ENCODE results near the gene UNC13B. TPM values are rescaled to one million over a fixed set of nuclear protein-coding genes. Genes with fewer than 3 reads are reported as not detected.

Gene UNC13B
- total and polyA plus RNA-seq, 2 of the 8 experiments (the other 6 are each of a cell fraction or from before 2014, with no cell fraction given): 23.1 to 51.7 TPM

DNA sequence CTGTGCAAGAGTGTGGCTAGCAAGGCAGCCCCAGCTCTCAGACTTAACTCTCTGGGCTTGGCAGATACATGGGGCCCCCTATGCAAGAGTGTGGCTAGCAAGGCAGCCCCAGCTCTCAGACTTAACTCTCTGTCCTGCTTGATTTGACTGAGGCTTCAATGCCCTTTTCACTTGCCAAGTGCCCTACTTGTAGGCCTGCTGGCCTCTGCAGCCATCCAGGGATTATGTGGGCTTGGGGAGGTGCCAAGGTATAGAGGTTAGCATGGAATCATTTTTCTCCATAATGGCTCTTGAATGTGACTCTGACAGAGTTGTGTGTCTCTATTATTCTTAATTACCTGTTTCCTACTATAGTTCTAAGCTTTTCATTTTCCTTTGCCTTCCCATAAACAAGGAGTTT is 212.6 kb downstream of the UNC13B start:
- H3K9ac ChIP-seq (replicated peaks in 1 of 4; ENCODE audit: extremely low read depth in 1 of 4, low read depth in 3 of 4, low read length in 3 of 4): no peak overlapping the region
- no peaks in the 10 kb centered on the region for H3K79me1 ChIP-seq (ENCODE audit: low read depth, low read length)
- H3K23ac ChIP-seq (ENCODE audit: insufficient read length): no peak overlapping the region
- H3K4ac ChIP-seq (replicated peaks; ENCODE audit: insufficient read length, low read depth, low read length): no peak overlapping the region
- H3K36me3 ChIP-seq (ENCODE audit: control insufficient read depth in 2 of 4, insufficient read depth in 4 of 4, low read length in 3 of 4): peaks cover 0 to 3% (median 0%) of the 10 kb centered on the region in 4 experiments; a peak in 2 of 8 replicates
- H3K9me3 ChIP-seq (ENCODE audit: insufficient read depth in 2 of 2, low read depth in 1 of 2, low read length in 1 of 2): no peaks in the 10 kb centered on the region
- no peak overlapping the region for H3K56ac ChIP-seq (replicated peaks; ENCODE audit: insufficient read length, low read depth, low read length)
- H3K23me2 ChIP-seq (ENCODE audit: low read depth, low read length): no peaks in the 10 kb centered on the region
- H2BK15ac ChIP-seq (ENCODE audit: low read length): no peak overlapping the region
- no peak overlapping the region for H2BK20ac ChIP-seq (ENCODE audit: low read length)
- no peak overlapping the region for H2BK120ac ChIP-seq (replicated peaks; ENCODE audit: low read depth, low read length)
- H3K27ac ChIP-seq (ENCODE audit: low read depth, low read length): no peak overlapping the region
- H4K20me1 ChIP-seq (replicated peaks in 1 of 2; ENCODE audit: control insufficient read depth in 1 of 2, insufficient read depth in 2 of 2, low read length in 2 of 2): peaks cover 0 to 1% of the 10 kb centered on the region in 2 experiments
- no peak overlapping the region for H2BK5ac ChIP-seq (ENCODE audit: low read depth, low read length)
- no peak overlapping the region for H3K18ac ChIP-seq (ENCODE audit: extremely low read depth, low read length)
- H3K4me3 ChIP-seq (ENCODE audit: extremely low read depth in 1 of 4, insufficient read depth in 2 of 4, low read depth in 3 of 4, low read length in 4 of 4): no peak overlapping the region
- no peaks in the 10 kb centered on the region for H3K27me3 ChIP-seq (replicated peaks in 1 of 4; ENCODE audit: control insufficient read depth in 3 of 4, extremely low read depth in 1 of 4, insufficient read depth in 3 of 4, low read length in 3 of 4)
- H2AFZ ChIP-seq (ENCODE audit: low read length): no peak overlapping the region
- DNase-seq (ENCODE audit: low read depth in 1 of 2, low spot score in 2 of 2) (no peak), FAIRE-seq (no peak)
- no peak overlapping the region for H4K5ac ChIP-seq (ENCODE audit: insufficient read length, low read depth, low read length)
- no peaks in the 10 kb centered on the region for H3K79me2 ChIP-seq (ENCODE audit: control insufficient read depth in 1 of 2, insufficient read depth in 2 of 2, low read length in 2 of 2)
- no peak overlapping the region for H2AK5ac ChIP-seq (ENCODE audit: low read depth, low read length)
- ChIA-PET CTCF (ENCODE audit: partially characterized antibody) (interaction anchor here (0.8 kb wide), 1 partner anchor 142 kb away, joined by 3 read pairs; no protein-coding TSS in a partner anchor), POLR2A (ENCODE audit: partially characterized antibody) (no interaction called here)
- no peak overlapping the region for H3K14ac ChIP-seq (ENCODE audit: insufficient read length)
- no peak overlapping the region for H2BK12ac ChIP-seq (ENCODE audit: low read depth, low read length)
- no peak overlapping the region for H4K91ac ChIP-seq (replicated peaks; ENCODE audit: insufficient read length, low read length)
- H4K8ac ChIP-seq (ENCODE audit: extremely low read depth, insufficient read depth, low read length): no peak overlapping the region
- no peaks in the 10 kb centered on the region for H3K4me1 ChIP-seq (replicated peaks in 1 of 4; ENCODE audit: control insufficient read depth in 3 of 4, insufficient read depth in 4 of 4, low read length in 3 of 4)
- H3K4me2 ChIP-seq (ENCODE audit: insufficient read depth in 1 of 2, low read depth in 2 of 2, low read length in 2 of 2): no peak overlapping the region
- TF ChIP-seq CBX5 (IDR thresholded peaks at IDR 0.05; ENCODE audit: low read depth, low read length) (no peak), SIX5 (IDR thresholded peaks at IDR 0.05; ENCODE audit: low read depth, low read length) (no peak), PHF8 (conservative IDR thresholded peaks at IDR 0.05; ENCODE audit: low read depth, low read length) (no peak), EP300 (IDR thresholded peaks at IDR 0.05; ENCODE audit: borderline replicate concordance in 1 of 2, low read depth in 2 of 2, low read length in 2 of 2) (no peak), JUND (IDR thresholded peaks at IDR 0.05; ENCODE audit: low read length) (no peak), BACH1 (IDR thresholded peaks at IDR 0.05; ENCODE audit: low read length) (no peak), KDM1A (IDR thresholded peaks at IDR 0.05; ENCODE audit: borderline replicate concordance, low read length) (no peak), CREB1 (IDR thresholded peaks at IDR 0.05) (no peak), CEBPB (IDR thresholded peaks at IDR 0.05; ENCODE audit: low read depth, low read length) (no peak), YY1 (IDR thresholded peaks at IDR 0.05; ENCODE audit: low read depth, low read length) (no peak), RNF2 (IDR thresholded peaks at IDR 0.05; ENCODE audit: borderline replicate concordance, low read depth, low read length, missing control alignments, poor library complexity, severe bottlenecking) (no peak), TAF1 (IDR thresholded peaks at IDR 0.05; ENCODE audit: low read depth, low read length) (no peak), NRF1 (IDR thresholded peaks at IDR 0.05; ENCODE audit: low read depth, low read length) (no peak), SP2 (IDR thresholded peaks at IDR 0.05; ENCODE audit: low read length) (no peak), SRF (IDR thresholded peaks at IDR 0.05; ENCODE audit: low read depth, low read length) (no peak), SP4 (IDR thresholded peaks at IDR 0.05; ENCODE audit: low read length) (no peak)
- TF ChIP-seq, protein P1, sequence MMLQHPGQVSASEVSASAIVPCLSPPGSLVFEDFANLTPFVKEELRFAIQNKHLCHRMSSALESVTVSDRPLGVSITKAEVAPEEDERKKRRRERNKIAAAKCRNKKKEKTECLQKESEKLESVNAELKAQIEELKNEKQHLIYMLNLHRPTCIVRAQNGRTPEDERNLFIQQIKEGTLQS (IDR thresholded peaks at IDR 0.05; ENCODE audit: insufficient read depth, low read depth, low read length): no peak
